ENCODE results near the gene PKN2.

PKN2 gene

GRCh38 chr1:88650676-88651418, 33.2 kb upstream of the PKN2 start:
- TF ChIP-seq ZNF704 (tag by site-specific recombination; IDR thresholded peaks at IDR 0.05) (no peak), ZNF121 (tag by site-specific recombination; IDR thresholded peaks at IDR 0.05) (no peak), ZNF175 (tag by site-specific recombination; IDR thresholded peaks at IDR 0.05) (no peak), SCRT1 (tag by site-specific recombination; IDR thresholded peaks at IDR 0.05; ENCODE audit: borderline replicate concordance) (no peak), ZNF354C (tag by site-specific recombination; IDR thresholded peaks at IDR 0.05; ENCODE audit: borderline replicate concordance, low read depth) (no peak), ZNF785 (tag by site-specific recombination; IDR thresholded peaks at IDR 0.05) (no peak), BCL11B (tag by site-specific recombination; IDR thresholded peaks at IDR 0.05; ENCODE audit: low read depth) (no peak), ZNF174 (tag by site-specific recombination; IDR thresholded peaks at IDR 0.05) (no peak), EGR2 (tag by site-specific recombination; IDR thresholded peaks at IDR 0.05; ENCODE audit: low read depth) (no peak), BCL6B (tag by site-specific recombination; IDR thresholded peaks at IDR 0.05) (no peak), SETDB1 (IDR thresholded peaks at IDR 0.05; ENCODE audit: insufficient read length, low read length) (no peak), PRDM2 (tag by site-specific recombination; IDR thresholded peaks at IDR 0.05; ENCODE audit: borderline replicate concordance) (no peak), ZNF488 (tag by site-specific recombination; IDR thresholded peaks at IDR 0.05) (no peak), ZSCAN23 (tag by site-specific recombination; IDR thresholded peaks at IDR 0.05) (no peak), ZXDB (tag by site-specific recombination; IDR thresholded peaks at IDR 0.05) (no peak), WT1 (tag by site-specific recombination; IDR thresholded peaks at IDR 0.05) (no peak), HOXA7 (CRISPR knock-in tag; IDR thresholded peaks at IDR 0.05; ENCODE audit: borderline replicate concordance) (no peak), ZNF791 (tag by site-specific recombination; IDR thresholded peaks at IDR 0.05) (no peak)
- TF ChIP-seq, protein P1, sequence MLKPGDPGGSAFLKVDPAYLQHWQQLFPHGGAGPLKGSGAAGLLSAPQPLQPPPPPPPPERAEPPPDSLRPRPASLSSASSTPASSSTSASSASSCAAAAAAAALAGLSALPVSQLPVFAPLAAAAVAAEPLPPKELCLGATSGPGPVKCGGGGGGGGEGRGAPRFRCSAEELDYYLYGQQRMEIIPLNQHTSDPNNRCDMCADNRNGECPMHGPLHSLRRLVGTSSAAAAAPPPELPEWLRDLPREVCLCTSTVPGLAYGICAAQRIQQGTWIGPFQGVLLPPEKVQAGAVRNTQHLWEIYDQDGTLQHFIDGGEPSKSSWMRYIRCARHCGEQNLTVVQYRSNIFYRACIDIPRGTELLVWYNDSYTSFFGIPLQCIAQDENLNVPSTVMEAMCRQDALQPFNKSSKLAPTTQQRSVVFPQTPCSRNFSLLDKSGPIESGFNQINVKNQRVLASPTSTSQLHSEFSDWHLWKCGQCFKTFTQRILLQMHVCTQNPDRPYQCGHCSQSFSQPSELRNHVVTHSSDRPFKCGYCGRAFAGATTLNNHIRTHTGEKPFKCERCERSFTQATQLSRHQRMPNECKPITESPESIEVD (tag by site-specific recombination; IDR thresholded peaks at IDR 0.05), result no peak
- Histone ChIP-seq H3K27ac (ENCODE audit: extremely low read depth, low read depth, low read length) (no peak overlapping the region), H3K9me3 (ENCODE audit: control insufficient read depth, insufficient read depth, low read depth, low read length) (no peaks in the 10 kb centered on the region), H3K36me3 (ENCODE audit: control insufficient read depth in 2 of 2, insufficient read depth in 1 of 2, low read length in 2 of 2) (no peaks in the 10 kb centered on the region), H3K4me1 (ENCODE audit: control insufficient read depth, insufficient read depth, low read length) (no peaks in the 10 kb centered on the region), H3K4me3 (ENCODE audit: low read depth, low read length) (no peak overlapping the region)
- POLR2A ChIA-PET, result no interaction called here
- CTCF ChIA-PET, result interaction anchor here (0.6 kb wide), 2 partner anchors 43 to 123 kb away, joined by 3 read pairs; no protein-coding TSS in a partner anchor

All from HEK293 (cell line).